HepG2 (cell line): ENCODE measurements around the gene ATP2B2. TPM values are rescaled to one million over a fixed set of nuclear protein-coding genes. Genes with fewer than 3 reads are reported as not detected.

Source experiments
- BCL6 ChIP-seq: IDR thresholded peaks from 2 replicates; pipeline ENCODE4 v1.6.1; 2016; ENCODE audit warnings: missing genetic modification reagents, missing compliant biosample characterization
- FOXJ3 ChIP-seq: sonication (generic); formaldehyde crosslinking; IDR thresholded peaks from 2 replicates; pipeline ENCODE4 v1.4.0; 2020; ENCODE audit warnings: missing genetic modification reagents, mild to moderate bottlenecking, borderline replicate concordance
- HMGXB3 ChIP-seq: sonication (generic); formaldehyde crosslinking; IDR thresholded peaks from 2 replicates; pipeline ENCODE4 v1.4.0; 2020; ENCODE audit warnings: missing genetic modification reagents, borderline replicate concordance
- KDM6A ChIP-seq: IDR thresholded peaks from 2 replicates; pipeline ENCODE4 v1.6.1; 2016; ENCODE audit warnings: low read depth
- MED8 ChIP-seq: sonication (generic); formaldehyde crosslinking; IDR thresholded peaks from 2 replicates; pipeline ENCODE4 v1.8.1; 2023; ENCODE audit warnings: mild to moderate bottlenecking, missing genetic modification reagents; ENCODE audit not compliant: insufficient replicate concordance
- PAF1 ChIP-seq: IDR thresholded peaks from 2 replicates; pipeline ENCODE4 v1.6.1; 2016; ENCODE audit warnings: missing genetic modification reagents, missing compliant biosample characterization
- RFX5 ChIP-seq: IDR thresholded peaks from 2 replicates; pipeline ENCODE4 v1.6.1; 2011; ENCODE audit warnings: low read depth, low read length, improper control_type of control experiment
- SKIL ChIP-seq: sonication (generic); formaldehyde crosslinking; IDR thresholded peaks from 2 replicates; pipeline ENCODE4 v1.8.0; 2022; ENCODE audit warnings: missing genetic modification reagents, mild to moderate bottlenecking, moderate library complexity, borderline replicate concordance
- SMC3 ChIP-seq: IDR thresholded peaks from 2 replicates; pipeline ENCODE4 v1.6.1; 2011; ENCODE audit warnings: low read length, improper control_type of control experiment
- STAG1 ChIP-seq: sonication (generic); formaldehyde crosslinking; IDR thresholded peaks from 2 replicates; pipeline ENCODE4 v1.4.0; 2020; ENCODE audit warnings: missing genetic modification reagents
- WIZ ChIP-seq: sonication (generic); formaldehyde crosslinking; IDR thresholded peaks from 2 replicates; pipeline ENCODE4 v1.5.1; 2020; ENCODE audit warnings: mild to moderate bottlenecking, missing genetic modification reagents
- ZBTB21 ChIP-seq: sonication (generic); formaldehyde crosslinking; IDR thresholded peaks from 2 replicates; pipeline ENCODE4 v1.4.0; 2020; ENCODE audit warnings: missing genetic modification reagents
- ZBTB38 ChIP-seq: sonication (generic); formaldehyde crosslinking; IDR thresholded peaks from 2 replicates; pipeline ENCODE4 v1.5.1; 2020; ENCODE audit warnings: mild to moderate bottlenecking, missing genetic modification reagents
- ZNF280B ChIP-seq: sonication (generic); formaldehyde crosslinking; IDR thresholded peaks from 2 replicates; pipeline ENCODE4 v1.5.0; 2020; ENCODE audit warnings: missing genetic modification reagents, mild to moderate bottlenecking, borderline replicate concordance
- ZNF569 ChIP-seq: sonication (generic); formaldehyde crosslinking; IDR thresholded peaks from 2 replicates; pipeline ENCODE4 v1.5.0; 2020; ENCODE audit warnings: mild to moderate bottlenecking, missing genetic modification reagents, moderate library complexity, borderline replicate concordance
- ZNF605 ChIP-seq: sonication (generic); formaldehyde crosslinking; IDR thresholded peaks from 2 replicates; pipeline ENCODE4 v1.8.0; 2022; ENCODE audit warnings: mild to moderate bottlenecking, missing genetic modification reagents
- polyA plus RNA-seq, 8 experiments: library from polyadenylated mRNA; depleted of rRNA in 3 of 8; stranded (reverse) in 7 of 8; unstranded in 1 of 8; fragments of >200 nt; fragmentation: Illumina TruSeq in 4 of 8; extraction: Trizol in 4 of 8; gene quantifications; 2 replicates each; pipeline versions ENCODE4 v1.2.1 to v1.2.3, GENCODE V29; 2011 to 2016; ENCODE audit warnings: low read depth in 4 of 8, missing spikeins in 1 of 8, mixed read lengths in 1 of 8; ENCODE audit not compliant: insufficient read depth in 1 of 8
- total RNA-seq, 5 experiments: library from RNA; depleted of rRNA; stranded (reverse); fragments of >200 nt; fragmentation: Illumina TruSeq; extraction: Trizol; gene quantifications; 2 replicates each; pipeline ENCODE4 v1.2.3, GENCODE V29; 2016; ENCODE audit warnings: low read depth in 1 of 5
- TF ChIP-seq, protein P1 (sequence below): sonication (generic); formaldehyde crosslinking; IDR thresholded peaks from 2 replicates; pipeline ENCODE4 v1.8.0; 2022; ENCODE audit warnings: missing genetic modification reagents, mild to moderate bottlenecking, inconsistent platforms, borderline replicate concordance
- TF ChIP-seq, protein P2 (sequence below): sonication (generic); formaldehyde crosslinking; IDR thresholded peaks from 2 replicates; pipeline ENCODE4 v1.4.0; 2020; ENCODE audit warnings: low read depth, mild to moderate bottlenecking, missing genetic modification reagents

Gene ATP2B2
- total and polyA plus RNA-seq, 2 of the 13 experiments (the other 11 are each of a cell fraction or from before 2014, with no cell fraction given), result 1.5 to 2.3 TPM

GRCh38 chr3:10470120-10471053, 35.0 kb downstream of the ATP2B2 start (continued):
- TF ChIP-seq, protein P1, sequence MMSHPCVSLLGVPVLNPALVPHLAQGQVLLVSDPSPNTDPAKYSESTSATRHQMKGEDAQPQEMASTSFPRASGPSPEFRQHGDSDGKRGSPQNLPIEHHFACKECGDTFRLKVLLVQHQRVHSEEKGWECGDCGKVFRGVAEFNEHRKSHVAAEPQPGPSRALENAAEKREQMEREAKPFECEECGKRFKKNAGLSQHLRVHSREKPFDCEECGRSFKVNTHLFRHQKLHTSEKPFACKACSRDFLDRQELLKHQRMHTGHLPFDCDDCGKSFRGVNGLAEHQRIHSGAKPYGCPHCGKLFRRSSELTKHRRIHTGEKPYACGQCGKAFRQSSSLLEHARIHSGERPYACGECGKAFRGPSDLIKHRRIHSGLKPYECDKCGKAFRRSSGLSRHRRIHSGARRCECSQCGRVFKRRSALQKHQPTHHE (CRISPR knock-in tag), result no peak
- no peak for TF ChIP-seq ZNF569 (CRISPR knock-in tag)
- TF ChIP-seq ZNF280B, result 0 out of 2 replicates have a peak, but pooled peaks have one; percentile 67
- TF ChIP-seq HMGXB3 (CRISPR knock-in tag), result no peak
- TF ChIP-seq SKIL (CRISPR knock-in tag), result peak; percentile 74
- no peak for TF ChIP-seq MED8 (CRISPR knock-in tag)
- no peak for TF ChIP-seq SMC3
- TF ChIP-seq ZNF605, result 0 out of 2 replicates have a peak, but pooled peaks have one; percentile 43
- TF ChIP-seq ZBTB21 (CRISPR knock-in tag), result no peak
- peak; percentile 78 for TF ChIP-seq KDM6A
- no peak for TF ChIP-seq ZBTB38 (CRISPR knock-in tag)
- no peak for TF ChIP-seq BCL6
- TF ChIP-seq, protein P2, sequence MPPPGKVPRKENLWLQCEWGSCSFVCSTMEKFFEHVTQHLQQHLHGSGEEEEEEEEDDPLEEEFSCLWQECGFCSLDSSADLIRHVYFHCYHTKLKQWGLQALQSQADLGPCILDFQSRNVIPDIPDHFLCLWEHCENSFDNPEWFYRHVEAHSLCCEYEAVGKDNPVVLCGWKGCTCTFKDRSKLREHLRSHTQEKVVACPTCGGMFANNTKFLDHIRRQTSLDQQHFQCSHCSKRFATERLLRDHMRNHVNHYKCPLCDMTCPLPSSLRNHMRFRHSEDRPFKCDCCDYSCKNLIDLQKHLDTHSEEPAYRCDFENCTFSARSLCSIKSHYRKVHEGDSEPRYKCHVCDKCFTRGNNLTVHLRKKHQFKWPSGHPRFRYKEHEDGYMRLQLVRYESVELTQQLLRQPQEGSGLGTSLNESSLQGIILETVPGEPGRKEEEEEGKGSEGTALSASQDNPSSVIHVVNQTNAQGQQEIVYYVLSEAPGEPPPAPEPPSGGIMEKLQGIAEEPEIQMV (CRISPR knock-in tag), result no peak
- no peak for TF ChIP-seq PAF1
- TF ChIP-seq FOXJ3 (CRISPR knock-in tag), result no peak
- TF ChIP-seq RFX5, result no peak
- TF ChIP-seq WIZ (CRISPR knock-in tag), result no peak
- no peak for TF ChIP-seq STAG1 (CRISPR knock-in tag)
